HFFc6 (cell line): Measurements from ENCODE around the gene BMP5. TPM values are rescaled to one million over a fixed set of nuclear protein-coding genes. Genes with fewer than 3 reads are reported as not detected.

Experiments used
- DNase-seq: peaks from one replicate; pipeline ENCODE4 v3.0.0-alpha.2; 2018
- H3K27ac Mint-ChIP-seq: 2 replicates; pipeline ENCODE4 v1.8.0; 2020; ENCODE audit warnings: mild to moderate bottlenecking, mixed read lengths
- H3K27me3 Mint-ChIP-seq: 2 replicates; pipeline ENCODE4 v1.8.0; 2021; ENCODE audit warnings: mild to moderate bottlenecking, moderate library complexity, mixed read lengths; ENCODE audit not compliant: insufficient read depth
- H3K36me3 Mint-ChIP-seq: 2 replicates; pipeline ENCODE4 v1.8.0; 2021; ENCODE audit warnings: low read depth, mixed read lengths
- H3K4me1 Mint-ChIP-seq: 2 replicates; pipeline ENCODE4 v1.8.0; 2020; ENCODE audit warnings: low read depth, mixed read lengths
- H3K4me3 Mint-ChIP-seq: 2 replicates; pipeline ENCODE4 v1.8.0; 2020; ENCODE audit warnings: mild to moderate bottlenecking, moderate library complexity, mixed read lengths
- H3K9me3 Mint-ChIP-seq: 2 replicates; pipeline ENCODE4 v1.8.0; 2020; ENCODE audit warnings: mild to moderate bottlenecking, mixed read lengths
- total RNA-seq, 6 experiments: library from RNA; stranded (reverse); fragmentation: NEBNext Ultra II Directional; extraction: Animal tissue kit (Norgen Biotek cat#: 25700); gene quantifications; 2 replicates in 1 of 6; 3 replicates in 5 of 6; pipeline ENCODE4 v1.2.3, GENCODE V29; 2021
- TF ChIP-seq, protein P1 (sequence below): fragments of 200-600 bp; sonication (generic); IDR thresholded peaks from 2 replicates; pipeline ENCODE4 v1.5.0; 2021; ENCODE audit warnings: antibody characterized with exemption, mild to moderate bottlenecking

BMP5 gene
- total RNA-seq, 6 experiments from 2014 or later, result not detected

DNA sequence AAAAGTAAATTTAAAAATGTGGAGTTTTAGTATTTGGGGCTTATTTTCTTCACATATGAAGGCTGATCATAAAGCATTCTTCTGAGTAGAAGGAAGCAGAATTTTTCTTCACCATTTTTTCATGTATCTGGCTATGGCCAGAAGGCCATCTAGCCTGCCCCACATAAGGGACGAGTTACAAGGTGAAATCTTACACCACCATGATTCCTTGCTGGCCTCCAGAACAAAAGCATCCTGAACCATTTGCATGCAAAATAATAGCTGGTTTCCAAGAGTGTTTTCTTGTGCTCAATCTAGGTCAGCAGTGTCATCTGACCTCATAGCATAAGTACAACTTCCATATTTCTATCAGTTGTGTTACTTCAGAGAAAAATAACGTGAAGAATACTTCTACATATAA, 93.1 kb downstream of the BMP5 start:
- no peaks in the 10 kb centered on the region for H3K9me3 Mint-ChIP-seq
- H3K4me1 Mint-ChIP-seq, result no peaks in the 10 kb centered on the region
- H3K27ac Mint-ChIP-seq, result no peak overlapping the region
- TF ChIP-seq, protein P1, sequence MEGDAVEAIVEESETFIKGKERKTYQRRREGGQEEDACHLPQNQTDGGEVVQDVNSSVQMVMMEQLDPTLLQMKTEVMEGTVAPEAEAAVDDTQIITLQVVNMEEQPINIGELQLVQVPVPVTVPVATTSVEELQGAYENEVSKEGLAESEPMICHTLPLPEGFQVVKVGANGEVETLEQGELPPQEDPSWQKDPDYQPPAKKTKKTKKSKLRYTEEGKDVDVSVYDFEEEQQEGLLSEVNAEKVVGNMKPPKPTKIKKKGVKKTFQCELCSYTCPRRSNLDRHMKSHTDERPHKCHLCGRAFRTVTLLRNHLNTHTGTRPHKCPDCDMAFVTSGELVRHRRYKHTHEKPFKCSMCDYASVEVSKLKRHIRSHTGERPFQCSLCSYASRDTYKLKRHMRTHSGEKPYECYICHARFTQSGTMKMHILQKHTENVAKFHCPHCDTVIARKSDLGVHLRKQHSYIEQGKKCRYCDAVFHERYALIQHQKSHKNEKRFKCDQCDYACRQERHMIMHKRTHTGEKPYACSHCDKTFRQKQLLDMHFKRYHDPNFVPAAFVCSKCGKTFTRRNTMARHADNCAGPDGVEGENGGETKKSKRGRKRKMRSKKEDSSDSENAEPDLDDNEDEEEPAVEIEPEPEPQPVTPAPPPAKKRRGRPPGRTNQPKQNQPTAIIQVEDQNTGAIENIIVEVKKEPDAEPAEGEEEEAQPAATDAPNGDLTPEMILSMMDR, result no peak
- H3K27me3 Mint-ChIP-seq, result peaks cover 3% of the 10 kb centered on the region; the same call in 1 of the 2 replicates
- no peak for DNase-seq
- H3K4me3 Mint-ChIP-seq, result no peak overlapping the region
- no peaks in the 10 kb centered on the region for H3K36me3 Mint-ChIP-seq

DNA sequence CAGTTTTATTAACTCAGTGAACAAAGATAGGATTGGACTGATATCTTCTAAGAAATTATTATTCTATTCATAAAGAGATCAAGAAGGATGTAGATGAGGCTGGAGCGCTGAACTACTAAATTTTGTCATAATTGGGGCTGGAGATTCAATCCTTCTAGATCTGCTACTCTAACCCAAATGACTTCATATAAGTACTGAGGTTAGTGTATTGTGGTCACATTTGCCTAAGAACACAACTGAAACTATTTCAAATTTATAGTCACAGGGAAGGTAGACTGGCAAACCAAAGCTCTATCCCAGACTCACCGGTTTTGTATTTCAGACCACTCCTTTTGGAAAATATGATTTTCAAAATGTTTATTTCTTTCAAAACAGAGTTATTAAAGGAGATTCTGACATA, 96.7 kb downstream of the BMP5 start:
- Mint-ChIP-seq H3K27ac (no peak overlapping the region), H3K36me3 (no peaks in the 10 kb centered on the region), H3K27me3 (peaks cover 3% of the 10 kb centered on the region; the same call in 1 of the 2 replicates), H3K9me3 (no peaks in the 10 kb centered on the region), H3K4me1 (no peaks in the 10 kb centered on the region), H3K4me3 (no peak overlapping the region)
- no peak for DNase-seq
- TF ChIP-seq, protein P1, result no peak

DNA sequence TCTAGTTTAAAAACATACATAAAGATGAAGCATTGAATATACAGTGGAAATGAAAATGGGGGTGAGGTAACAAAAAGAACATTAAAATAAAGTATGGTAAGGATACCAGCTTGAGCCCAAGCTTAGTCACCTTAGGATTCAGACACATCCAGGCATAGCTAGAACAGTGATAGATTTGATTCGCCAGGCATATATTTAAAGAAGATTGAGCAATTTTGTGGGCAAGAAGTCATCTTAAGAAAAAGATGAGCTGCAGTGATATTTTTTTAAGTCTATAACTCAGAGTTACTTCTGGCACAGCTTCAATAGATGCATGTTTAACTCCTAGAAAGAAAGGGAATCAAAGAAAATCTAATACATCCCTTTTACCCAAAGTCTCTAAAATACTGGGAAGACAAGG, 97.9 kb downstream of the BMP5 start:
- Mint-ChIP-seq H3K9me3 (no peaks in the 10 kb centered on the region), H3K27me3 (peaks cover 3% of the 10 kb centered on the region; the same call in 1 of the 2 replicates), H3K27ac (no peak overlapping the region), H3K36me3 (no peaks in the 10 kb centered on the region), H3K4me1 (no peaks in the 10 kb centered on the region), H3K4me3 (no peak overlapping the region)
- DNase-seq, result no peak
- TF ChIP-seq, protein P1, result no peak

DNA sequence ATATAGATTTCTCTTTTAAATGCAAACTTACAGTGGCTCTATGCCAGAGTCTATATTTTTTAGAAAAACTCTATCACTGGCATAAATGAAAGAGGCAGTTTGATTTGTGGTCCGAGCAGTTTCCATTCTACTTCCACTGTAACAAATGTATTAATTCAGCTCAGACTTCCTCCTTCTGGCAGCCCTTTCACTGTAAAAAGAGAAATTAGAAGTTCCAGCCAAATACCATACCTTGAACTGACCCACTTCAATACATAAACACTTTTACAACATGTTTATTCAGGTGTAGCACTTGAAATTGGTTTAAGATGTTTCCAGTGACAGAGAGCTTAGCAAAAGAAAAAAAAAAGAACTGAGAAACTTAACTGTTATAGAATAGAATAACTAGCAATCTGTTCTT, 99.3 kb downstream of the BMP5 start:
- no peak overlapping the region for H3K27ac Mint-ChIP-seq
- TF ChIP-seq, protein P1, result no peak
- no peak for DNase-seq
- no peaks in the 10 kb centered on the region for H3K4me1 Mint-ChIP-seq
- H3K36me3 Mint-ChIP-seq, result no peaks in the 10 kb centered on the region
- H3K4me3 Mint-ChIP-seq, result no peak overlapping the region
- H3K9me3 Mint-ChIP-seq, result no peaks in the 10 kb centered on the region
- H3K27me3 Mint-ChIP-seq, result peaks cover 3% of the 10 kb centered on the region; the same call in 1 of the 2 replicates

DNA sequence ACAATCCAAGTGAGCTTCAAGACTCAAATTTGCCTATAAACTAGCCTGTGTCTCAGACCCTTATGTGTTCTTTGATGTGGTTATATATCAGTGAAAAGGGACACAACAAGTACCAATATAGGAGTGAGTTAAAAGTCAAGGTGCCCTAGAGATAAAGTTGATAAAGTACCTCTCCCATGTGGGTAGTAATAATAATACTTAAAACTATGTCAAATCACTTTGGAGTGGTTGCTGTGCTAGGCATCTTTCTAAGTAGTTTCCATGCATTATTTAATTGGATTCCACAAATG, 100.4 kb downstream of the BMP5 start:
- Mint-ChIP-seq H3K27me3 (no peaks in the 10 kb centered on the region), H3K4me1 (no peaks in the 10 kb centered on the region), H3K4me3 (no peak overlapping the region), H3K9me3 (no peaks in the 10 kb centered on the region), H3K27ac (no peak overlapping the region), H3K36me3 (no peaks in the 10 kb centered on the region)
- TF ChIP-seq, protein P1, result no peak
- DNase-seq, result no peak
